Measurements from ENCODE around the gene KCNJ12.
"Not testable (repeated sequence)": the region's sequence is repeated elsewhere in the genome, so short reads cannot be mapped to it uniquely, and the experiment has no call there.

KCNJ12 gene

DNA sequence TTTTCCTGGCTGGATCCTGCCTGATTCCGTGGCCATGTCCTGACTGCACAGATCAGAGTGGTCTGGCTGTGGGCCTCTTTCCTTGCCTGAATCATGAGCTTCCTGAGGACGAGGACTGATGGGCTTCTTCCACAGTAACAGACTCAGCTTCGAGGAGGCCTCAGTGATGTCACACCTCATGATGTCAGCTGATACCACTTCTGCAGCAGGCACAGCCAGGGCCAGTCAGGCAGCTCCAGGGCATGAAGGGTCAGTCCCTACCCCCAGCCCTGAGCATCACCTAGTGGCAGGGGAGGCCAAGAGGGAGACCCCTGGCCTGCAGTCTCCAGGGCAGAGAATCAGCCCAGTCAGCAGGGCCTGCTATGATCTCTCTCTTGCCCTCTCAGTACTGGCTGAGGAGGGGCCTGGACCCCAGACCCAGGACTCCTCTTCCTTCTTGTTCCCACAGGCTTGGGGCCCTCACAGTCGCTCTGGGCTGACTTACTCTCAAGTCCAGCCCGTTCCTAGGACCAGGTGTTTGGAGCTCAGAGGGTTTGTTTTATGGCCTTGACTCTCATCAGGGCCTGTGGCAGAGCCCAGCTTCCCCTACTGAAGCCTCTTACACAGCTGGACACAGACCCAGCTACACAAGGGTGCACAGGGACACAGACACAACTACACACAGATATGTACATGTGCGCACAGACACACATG, 26.7 kb upstream of the KCNJ12 start:
- DNase-seq (ENCODE audit: low spot score) = not testable (repeated sequence)

DNA sequence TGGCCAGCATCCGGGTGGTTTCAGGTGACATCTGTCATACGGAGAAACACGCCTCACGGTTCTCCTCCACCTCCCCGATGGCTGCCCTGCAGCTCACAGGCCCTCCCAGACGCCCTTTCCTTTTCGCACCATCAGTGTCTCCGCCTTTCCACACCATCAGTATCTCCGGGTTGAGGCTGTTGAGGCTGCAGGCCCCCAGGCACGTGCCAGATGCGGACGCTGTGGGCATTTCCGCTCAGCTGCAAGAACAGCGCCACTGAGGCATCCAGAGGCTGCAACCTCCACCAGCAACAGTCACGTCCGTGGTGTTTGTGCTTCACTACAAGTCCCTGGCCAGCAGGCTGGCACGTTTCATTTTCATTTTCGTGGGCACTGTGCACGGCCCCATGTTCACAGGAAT, 25.7 kb upstream of the KCNJ12 start:
- DNase-seq (ENCODE audit: low spot score) = not testable (repeated sequence)

- DNase-seq (ENCODE audit: low spot score) = no peak
These were observed 24.6 kb upstream of the KCNJ12 start for GRCh38 chr17:21351366-21352065.

DNA sequence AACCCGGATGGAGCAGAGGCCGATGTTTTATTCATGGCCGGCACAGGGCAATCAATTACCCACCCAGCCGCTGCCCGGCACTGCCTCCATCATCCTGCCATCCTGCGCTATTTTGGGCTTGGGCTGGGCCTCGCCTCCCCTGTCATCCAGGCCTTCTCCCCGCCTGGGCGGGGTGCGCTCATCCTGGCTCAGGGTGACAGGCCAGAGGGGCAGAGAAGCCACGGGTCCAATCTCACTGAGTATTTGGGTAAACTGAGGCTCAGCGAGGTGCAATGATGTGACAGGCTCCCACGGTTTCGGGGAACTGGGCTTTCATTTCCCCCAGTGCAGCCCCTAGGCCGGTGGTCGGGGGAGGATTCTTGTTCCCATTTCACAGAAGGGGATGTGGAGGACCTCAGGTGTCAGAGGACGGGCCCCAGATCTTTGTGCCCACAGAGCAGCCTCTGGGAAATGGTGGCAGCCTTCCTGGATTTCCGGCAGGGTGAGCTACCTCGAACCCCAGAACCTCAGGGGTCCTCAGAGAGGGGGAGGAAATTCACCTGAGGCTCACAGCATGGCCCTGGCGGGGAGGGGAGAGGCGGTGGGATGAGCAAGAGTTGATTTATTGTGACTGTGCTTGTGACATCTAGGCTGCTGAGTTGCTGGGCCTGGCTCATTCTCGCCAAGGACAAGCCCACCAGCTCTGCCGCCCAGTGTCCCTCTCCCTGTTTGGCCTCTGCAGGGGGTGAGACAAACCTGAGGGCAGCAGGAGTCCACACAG, 23.8 kb upstream of the KCNJ12 start:
- no peak for DNase-seq (ENCODE audit: low spot score)

GRCh38 chr17:21352981-21353265, 23.2 kb upstream of the KCNJ12 start:
- DNase-seq (ENCODE audit: low spot score) = no peak

- DNase-seq (ENCODE audit: low spot score) = no peak
These were observed 22.7 kb upstream of the KCNJ12 start for GRCh38 chr17:21353326-21354010.

DNA sequence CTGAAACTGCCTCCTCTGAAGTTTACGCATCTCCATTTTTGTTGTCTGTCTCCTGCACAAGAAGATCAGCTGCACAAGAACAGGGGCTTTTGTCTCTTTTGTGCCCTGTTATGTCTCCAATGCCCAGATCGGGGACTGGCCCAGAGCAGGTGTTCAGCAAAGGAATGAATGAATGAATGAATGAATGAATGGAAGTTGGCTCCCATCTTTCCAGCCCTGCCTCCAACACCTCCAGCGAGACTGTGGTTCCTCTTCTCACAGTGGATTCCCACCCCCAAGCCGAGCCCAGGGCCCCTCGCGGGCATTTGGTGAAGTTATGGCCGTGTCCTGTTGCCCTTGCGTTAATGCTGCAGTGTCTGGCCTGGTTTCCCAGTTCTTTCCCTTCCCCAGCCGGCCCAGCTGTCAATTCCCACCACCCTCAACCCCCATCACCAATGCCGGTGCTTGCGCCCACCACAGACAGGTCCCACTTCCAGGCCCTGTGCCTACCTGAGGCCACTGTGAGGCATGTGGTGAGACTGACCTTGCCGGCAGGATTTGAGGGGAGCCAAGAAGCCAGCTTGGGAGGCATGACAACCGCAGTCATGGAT, 21.3 kb upstream of the KCNJ12 start:
- DNase-seq (ENCODE audit: low spot score) = no peak

GRCh38 chr17:21355586-21355985, 20.6 kb upstream of the KCNJ12 start:
- DNase-seq (ENCODE audit: low spot score) = no peak

- DNase-seq (ENCODE audit: low spot score) = no peak
These were observed 19.5 kb upstream of the KCNJ12 start for GRCh38 chr17:21356537-21357127.

- DNase-seq (ENCODE audit: low spot score) = no peak
These were observed 18.9 kb upstream of the KCNJ12 start for GRCh38 chr17:21357281-21357680.

DNA sequence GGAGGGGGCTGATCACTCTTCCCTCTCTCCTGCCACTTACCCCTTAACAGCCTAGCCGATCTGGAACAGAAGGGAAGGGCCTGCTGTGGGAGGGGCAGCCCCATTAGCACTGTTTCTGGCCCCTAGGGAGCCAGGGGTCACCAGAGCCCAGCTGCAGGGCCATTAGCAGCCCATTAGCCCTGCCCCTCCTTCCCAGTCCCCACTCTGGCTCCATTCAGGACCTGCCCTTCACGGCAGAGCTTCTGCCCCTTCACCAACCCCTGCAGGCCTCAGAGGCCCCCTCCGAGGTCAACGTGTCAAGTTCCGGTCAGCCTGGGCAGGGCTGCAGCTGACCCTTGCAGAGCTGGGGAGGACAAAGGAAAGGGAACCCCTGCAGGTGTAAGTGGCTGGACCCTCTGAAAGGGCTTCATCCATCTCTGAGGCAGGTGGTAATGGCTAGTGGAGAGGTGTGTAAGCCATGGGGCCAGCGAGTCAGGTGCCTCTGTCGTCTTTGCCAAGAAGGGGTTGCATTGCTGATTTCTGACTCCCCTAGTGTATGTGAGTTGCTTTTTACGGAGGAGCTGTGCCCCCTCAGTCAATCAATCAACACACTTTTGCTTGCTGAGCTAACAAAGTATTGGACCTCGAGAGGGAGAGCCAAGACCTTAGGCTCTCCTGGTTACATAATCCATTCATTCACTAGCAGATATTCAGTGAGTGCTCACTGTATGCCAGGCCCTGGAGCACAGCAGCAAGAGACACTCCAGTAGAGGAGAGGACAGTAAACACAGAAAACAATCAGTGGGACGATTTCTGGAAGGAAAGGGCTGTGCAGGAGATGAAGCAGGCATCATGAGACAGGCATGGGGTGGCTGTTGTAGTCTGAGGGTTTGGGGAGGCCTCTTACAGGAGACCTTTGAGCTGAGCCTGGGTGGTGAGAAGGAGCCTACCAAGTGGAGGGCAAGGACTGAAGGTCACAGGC, 18.2 kb upstream of the KCNJ12 start:
- no peak for DNase-seq (ENCODE audit: low spot score)

GRCh38 chr17:21358682-21359482, 17.3 kb upstream of the KCNJ12 start:
- no peak for DNase-seq (ENCODE audit: low spot score)

GRCh38 chr17:21359483-21359840, 16.7 kb upstream of the KCNJ12 start:
- no peak for DNase-seq (ENCODE audit: low spot score)

DNA sequence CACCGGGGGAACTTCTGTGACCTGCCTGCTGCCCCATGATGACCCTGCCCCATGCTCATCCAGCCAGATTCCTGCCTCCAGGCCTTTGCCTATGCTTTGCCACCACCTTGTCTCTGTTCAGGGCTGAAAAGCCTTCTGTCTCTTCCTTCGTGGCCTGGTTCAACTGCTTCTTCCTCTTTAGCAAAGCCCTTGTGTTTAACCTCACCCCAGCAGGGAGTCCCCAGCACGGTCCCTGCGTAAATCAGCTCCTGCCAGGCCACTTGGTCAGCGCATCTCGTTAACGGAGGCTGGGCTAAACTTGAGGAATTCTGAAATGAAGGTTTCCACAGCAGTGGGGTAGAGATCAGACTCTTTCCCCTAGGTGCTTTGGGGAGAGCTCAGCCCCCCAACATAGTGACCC, 16.1 kb upstream of the KCNJ12 start:
- DNase-seq (ENCODE audit: low spot score) = no peak

DNA sequence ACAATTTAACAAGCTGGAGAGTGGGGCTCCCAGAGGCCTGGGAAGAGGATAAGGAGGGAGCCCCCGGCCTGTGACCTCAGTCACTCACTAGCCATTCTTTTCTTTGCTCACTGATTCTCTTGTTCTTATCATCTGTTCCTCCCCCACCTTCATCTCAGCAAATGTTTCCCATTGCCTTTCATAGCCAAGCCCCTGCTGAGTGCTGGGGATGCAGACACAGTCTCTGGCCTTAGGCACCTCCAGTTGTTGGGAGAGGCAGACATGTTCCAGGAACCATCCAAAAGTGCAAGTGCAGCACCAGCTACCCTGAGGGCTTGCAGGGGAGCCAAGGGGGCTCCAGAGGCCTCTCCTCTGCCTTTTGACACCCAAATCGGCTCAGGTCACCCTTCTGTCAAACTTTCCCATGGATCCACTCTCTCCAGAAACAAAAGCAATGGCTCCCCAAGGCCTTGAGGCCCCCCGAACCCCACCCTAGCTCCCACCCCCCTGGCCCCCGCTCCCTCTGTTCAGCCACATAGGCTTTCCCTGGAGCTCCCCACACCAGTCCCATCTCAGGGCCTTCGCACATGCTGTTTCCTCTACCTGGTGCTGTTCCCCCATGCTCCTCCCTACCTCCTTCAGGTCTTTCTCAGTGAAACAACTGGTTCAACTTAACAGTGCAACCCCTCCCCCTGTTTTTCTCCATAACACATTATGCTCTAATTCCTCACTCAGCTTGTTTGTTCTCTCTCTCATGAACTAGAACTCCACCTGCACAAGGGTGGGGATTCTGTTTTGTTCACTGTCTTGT, 14.9 kb upstream of the KCNJ12 start:
- DNase-seq (ENCODE audit: low spot score) = no peak

GRCh38 chr17:21362331-21362931, 13.7 kb upstream of the KCNJ12 start:
- DNase-seq (ENCODE audit: low spot score) = no peak

- DNase-seq (ENCODE audit: low spot score) = no peak
These were observed 12.1 kb upstream of the KCNJ12 start for GRCh38 chr17:21363776-21364642.

GRCh38 chr17:21365016-21365415, 11.1 kb upstream of the KCNJ12 start:
- DNase-seq (ENCODE audit: low spot score) = no peak

All from D341Med (cell line).